Measurements from ENCODE around the gene CST6.

GRCh38 chr11:66020618-66021357, 9.0 kb downstream of the CST6 start:
- TF ChIP-seq CTCF (IDR thresholded peaks at IDR 0.05) (no peak), POLR2AphosphoS5 (IDR thresholded peaks at IDR 0.05) (no peak), POLR2A (IDR thresholded peaks at IDR 0.05) (no peak)

All from prostate gland (tissue), 2 donors.